BE2C (cell line): Measurements from ENCODE around the gene CCDC87.

Experiments used
- DNase-seq: peaks from one replicate; pipeline ENCODE4 v3.0.0-alpha.2; 2020
- H3K27me3 ChIP-seq: fragments of 250-450 bp; sonication (Bioruptor Pico); 2 replicates; pipeline ENCODE4 v1.5.1; 2020; ENCODE audit warnings: mild to moderate bottlenecking
- H3K36me3 ChIP-seq: fragments of 250-450 bp; sonication (Bioruptor Pico); 2 replicates; pipeline ENCODE4 v1.5.1; 2020; ENCODE audit warnings: mild to moderate bottlenecking
- H3K4me1 ChIP-seq: fragments of 250-450 bp; sonication (Bioruptor Pico); 2 replicates; pipeline ENCODE4 v1.5.1; 2020
- H3K4me3 ChIP-seq: 2 replicates; pipeline ENCODE4 v1.5.1; 2011; ENCODE audit warnings: low read depth, low read length
- H3K9me3 ChIP-seq: fragments of 250-450 bp; sonication (Bioruptor Pico); 2 replicates; pipeline ENCODE4 v1.5.1; 2020
- CTCF ChIP-seq: IDR thresholded peaks from 2 replicates; pipeline ENCODE4 v1.5.1; 2012; ENCODE audit warnings: mild to moderate bottlenecking, low read depth, low read length

The CCDC87 gene

DNA sequence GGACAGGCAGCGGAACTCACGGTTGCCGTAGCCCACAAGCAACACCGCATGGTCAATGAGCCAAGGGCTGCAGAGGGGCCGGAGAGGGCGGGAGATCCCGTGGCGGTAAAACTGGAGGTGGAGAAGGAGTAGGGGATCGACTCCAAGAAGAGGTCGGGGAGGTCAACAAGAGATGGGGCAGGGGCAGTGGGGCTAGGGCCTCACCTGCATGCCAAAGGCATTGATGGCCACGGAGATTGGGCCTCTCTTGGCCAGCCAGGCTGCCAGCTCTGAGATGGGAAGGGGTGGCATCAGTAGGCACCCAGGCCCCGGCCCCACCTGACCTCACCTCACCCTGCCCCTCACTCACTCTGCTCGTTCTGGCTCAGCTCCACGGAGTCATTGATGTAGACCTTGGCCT, 28.3 kb downstream of the CCDC87 start:
- H3K9me3 ChIP-seq = no peaks in the 10 kb centered on the region
- DNase-seq = no peak

GRCh38 chr11:66563832-66564231, 29.0 kb downstream of the CCDC87 start:
- no peak for DNase-seq
- Histone ChIP-seq H3K36me3 (no peaks in the 10 kb centered on the region), H3K4me3 (no peak overlapping the region), H3K4me1 (no peaks in the 10 kb centered on the region), H3K27me3 (no peaks in the 10 kb centered on the region), H3K9me3 (no peaks in the 10 kb centered on the region)
- no peak for TF ChIP-seq CTCF

More for the DNA sequence above, 28.3 kb downstream of the CCDC87 start:
- Histone ChIP-seq H3K4me1 (no peaks in the 10 kb centered on the region), H3K4me3 (no peak overlapping the region), H3K27me3 (no peaks in the 10 kb centered on the region), H3K36me3 (no peaks in the 10 kb centered on the region)
- TF ChIP-seq CTCF = no peak

DNA sequence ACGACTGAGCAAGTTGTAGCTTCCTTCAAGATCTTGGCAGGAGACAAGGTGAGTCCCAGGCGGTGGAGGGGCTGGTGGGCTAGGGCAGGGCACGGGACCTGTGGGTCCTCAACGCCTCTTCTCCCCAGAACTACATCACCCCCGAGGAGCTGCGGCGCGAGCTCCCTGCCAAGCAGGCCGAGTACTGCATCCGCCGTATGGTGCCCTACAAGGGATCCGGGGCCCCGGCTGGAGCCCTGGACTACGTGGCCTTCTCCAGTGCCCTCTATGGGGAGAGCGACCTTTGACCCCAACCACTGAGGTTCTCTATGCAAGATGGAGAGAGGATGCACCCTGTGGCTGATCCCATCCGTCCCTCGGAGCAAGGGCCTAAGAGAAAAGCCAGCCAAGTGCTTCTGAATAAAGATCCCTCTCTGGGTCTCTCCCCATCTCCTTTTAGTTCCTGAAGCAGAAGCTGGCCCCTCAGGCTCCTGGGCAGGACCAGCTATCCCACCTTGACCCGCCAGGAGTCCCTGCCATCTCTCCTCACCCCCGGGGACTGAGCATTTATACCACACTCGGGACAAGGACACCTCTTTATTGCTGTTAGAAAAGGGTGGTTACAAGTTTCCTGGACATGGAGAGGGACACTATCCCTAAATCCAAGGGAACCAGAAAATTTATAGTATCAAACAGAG, 29.8 kb downstream of the CCDC87 start:
- H3K4me3 ChIP-seq = no peak overlapping the region
- H3K27me3 ChIP-seq = no peaks in the 10 kb centered on the region
- H3K4me1 ChIP-seq = no peaks in the 10 kb centered on the region
- no peaks in the 10 kb centered on the region for H3K36me3 ChIP-seq
- TF ChIP-seq CTCF = no peak
- H3K9me3 ChIP-seq = no peaks in the 10 kb centered on the region
- DNase-seq = no peak

- no peak for TF ChIP-seq CTCF
- no peak for DNase-seq
- Histone ChIP-seq H3K36me3 (no peaks in the 10 kb centered on the region), H3K27me3 (no peaks in the 10 kb centered on the region), H3K4me1 (no peaks in the 10 kb centered on the region), H3K9me3 (no peaks in the 10 kb centered on the region), H3K4me3 (no peak overlapping the region)
Observed at GRCh38 chr11:66562275-66562674, 30.6 kb downstream of the CCDC87 start.

DNA sequence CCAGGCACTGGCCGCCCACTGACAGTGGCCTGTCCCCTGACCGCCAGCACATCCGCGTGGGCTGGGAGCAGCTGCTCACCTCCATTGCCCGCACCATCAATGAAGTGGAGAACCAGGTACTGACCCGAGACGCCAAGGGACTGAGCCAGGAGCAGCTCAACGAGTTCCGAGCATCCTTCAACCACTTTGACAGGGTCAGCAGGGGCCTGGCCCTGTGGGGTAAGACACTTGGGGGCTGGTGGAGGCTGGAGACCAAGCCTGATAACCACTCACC, 31.0 kb downstream of the CCDC87 start:
- H3K36me3 ChIP-seq = no peaks in the 10 kb centered on the region
- H3K4me3 ChIP-seq = no peak overlapping the region
- no peaks in the 10 kb centered on the region for H3K27me3 ChIP-seq
- no peak for DNase-seq
- TF ChIP-seq CTCF = no peak
- no peaks in the 10 kb centered on the region for H3K9me3 ChIP-seq
- H3K4me1 ChIP-seq = no peaks in the 10 kb centered on the region

- TF ChIP-seq CTCF = no peak
- Histone ChIP-seq H3K4me1 (no peaks in the 10 kb centered on the region), H3K4me3 (no peak overlapping the region), H3K27me3 (no peaks in the 10 kb centered on the region), H3K9me3 (no peaks in the 10 kb centered on the region), H3K36me3 (no peaks in the 10 kb centered on the region)
- no peak for DNase-seq
Observed at GRCh38 chr11:66561178-66561974, 31.5 kb downstream of the CCDC87 start.
